H9 (cell line): ENCODE measurements around the gene CPD. TPM values are rescaled to one million over a fixed set of nuclear protein-coding genes. Genes with fewer than 3 reads are reported as not detected.

Experiments used
- DNase-seq: peaks from one replicate; pipeline ENCODE4 v3.0.0-alpha.2; 2017
- H2AFZ ChIP-seq: one replicate; pipeline ENCODE4 v1.6.1; 2013; ENCODE audit warnings: mild to moderate bottlenecking, low read length, control low read depth, moderate library complexity
- H2AK5ac ChIP-seq: 2 replicates; pipeline ENCODE4 v1.6.1; 2013; ENCODE audit warnings: low read length, control low read depth, mixed read lengths; ENCODE audit not compliant: insufficient read length
- H2BK120ac ChIP-seq: one replicate; pipeline ENCODE4 v1.6.1; 2013; ENCODE audit warnings: low read depth, mild to moderate bottlenecking, low read length, control low read depth, inconsistent platforms; ENCODE audit not compliant: poor library complexity, severe bottlenecking
- H2BK12ac ChIP-seq: 2 replicates; pipeline ENCODE4 v1.6.1; 2013; ENCODE audit warnings: low read length, control low read depth, mixed read lengths, low read depth; ENCODE audit not compliant: insufficient read length
- H2BK15ac ChIP-seq: 2 replicates; pipeline ENCODE4 v1.6.1; 2013; ENCODE audit warnings: low read depth, low read length, control low read depth
- H2BK20ac ChIP-seq: one replicate; pipeline ENCODE4 v1.6.1; 2013; ENCODE audit warnings: low read depth, mild to moderate bottlenecking, low read length, control low read depth, inconsistent platforms; ENCODE audit not compliant: poor library complexity, severe bottlenecking
- H2BK5ac ChIP-seq: 2 replicates; pipeline ENCODE4 v1.6.1; 2013; ENCODE audit warnings: low read length, control low read depth, mixed read lengths; ENCODE audit not compliant: insufficient read length
- H3K14ac ChIP-seq: 2 replicates; pipeline ENCODE4 v1.6.1; 2013; ENCODE audit warnings: low read length, control low read depth; ENCODE audit not compliant: insufficient read depth
- H3K18ac ChIP-seq: 2 replicates; pipeline ENCODE4 v1.6.1; 2013; ENCODE audit warnings: low read depth, mild to moderate bottlenecking, mixed read lengths, low read length, control low read depth; ENCODE audit not compliant: insufficient read length
- H3K23ac ChIP-seq: 2 replicates; pipeline ENCODE4 v1.6.1; 2013; ENCODE audit warnings: low read length, control low read depth, mixed read lengths, low read depth; ENCODE audit not compliant: insufficient read length
- H3K23me2 ChIP-seq: 2 replicates; pipeline ENCODE4 v1.6.1; 2013; ENCODE audit warnings: low read depth, mild to moderate bottlenecking, mixed read lengths, low read length, control low read depth; ENCODE audit not compliant: insufficient read length, poor library complexity, severe bottlenecking
- H3K27ac ChIP-seq: 2 replicates; pipeline ENCODE4 v1.5.1; 2013; ENCODE audit warnings: low read length, control low read depth, mixed read lengths, low read depth; ENCODE audit not compliant: insufficient read length
- H3K27me3 ChIP-seq: 2 replicates; pipeline ENCODE4 v1.6.1; 2013; ENCODE audit warnings: low read length, control low read depth, inconsistent platforms; ENCODE audit not compliant: insufficient read depth
- H3K4ac ChIP-seq: 2 replicates; pipeline ENCODE4 v1.6.1; 2013; ENCODE audit warnings: low read depth, mild to moderate bottlenecking, control low read depth, inconsistent platforms, low read length, moderate library complexity
- H3K4me1 ChIP-seq: 2 replicates; pipeline ENCODE4 v1.6.1; 2013; ENCODE audit warnings: low read length, control low read depth, inconsistent platforms; ENCODE audit not compliant: insufficient read depth
- H3K4me2 ChIP-seq: 2 replicates; pipeline ENCODE4 v1.6.1; 2013; ENCODE audit warnings: low read length, control low read depth, mixed read lengths; ENCODE audit not compliant: insufficient read length, insufficient read depth
- H3K56ac ChIP-seq: 2 replicates; pipeline ENCODE4 v1.6.1; 2013; ENCODE audit warnings: low read depth, mild to moderate bottlenecking, mixed read lengths, low read length, control low read depth; ENCODE audit not compliant: insufficient read length
- H3K79me1 ChIP-seq: 2 replicates; pipeline ENCODE4 v1.6.1; 2013; ENCODE audit warnings: low read depth, mild to moderate bottlenecking, moderate library complexity, low read length, control low read depth, inconsistent platforms; ENCODE audit not compliant: insufficient read depth, poor library complexity, severe bottlenecking
- H3K79me2 ChIP-seq: 2 replicates; pipeline ENCODE4 v1.6.1; 2013; ENCODE audit warnings: low read length, control low read depth, inconsistent platforms; ENCODE audit not compliant: insufficient read depth
- H3K9ac ChIP-seq: 2 replicates; pipeline ENCODE4 v1.6.1; 2013; ENCODE audit warnings: low read length, control low read depth, mixed read lengths; ENCODE audit not compliant: insufficient read length; ENCODE audit errors: extremely low read depth
- H3K9me3 ChIP-seq: one replicate; pipeline ENCODE4 v1.6.1; 2013; ENCODE audit warnings: low read depth, low read length, inconsistent platforms; ENCODE audit not compliant: control insufficient read depth
- H3T11ph ChIP-seq: one replicate; pipeline ENCODE4 v1.6.1; 2013; ENCODE audit warnings: mild to moderate bottlenecking, low read length, control low read depth, inconsistent platforms
- H4K20me1 ChIP-seq: one replicate; pipeline ENCODE4 v1.6.1; 2013; ENCODE audit not compliant: control insufficient read depth, insufficient read length, insufficient read depth
- H4K5ac ChIP-seq: 2 replicates; pipeline ENCODE4 v1.6.1; 2013; ENCODE audit warnings: low read depth, mild to moderate bottlenecking, mixed read lengths, low read length, control low read depth; ENCODE audit not compliant: insufficient read length
- H4K8ac ChIP-seq: replicated peaks from 2 replicates; pipeline ENCODE4 v1.6.1; 2013; ENCODE audit warnings: low read length, control low read depth, mixed read lengths, low read depth; ENCODE audit not compliant: insufficient read length
- H4K91ac ChIP-seq: 2 replicates; pipeline ENCODE4 v1.6.1; 2013; ENCODE audit warnings: low read depth, mild to moderate bottlenecking, moderate library complexity, mixed read lengths, low read length, control low read depth; ENCODE audit not compliant: insufficient read length
- H3K27ac Mint-ChIP-seq, 3 experiments: 2 replicates in 2 of 3; 3 replicates in 1 of 3; pipeline ENCODE4 v1.8.0; 2020 to 2021; ENCODE audit warnings: mixed read lengths in 3 of 3, mild to moderate bottlenecking in 1 of 3, moderate library complexity in 1 of 3
- H3K27me3 Mint-ChIP-seq: 2 replicates; pipeline ENCODE4 v1.8.0; 2021; ENCODE audit warnings: low read depth, mild to moderate bottlenecking, moderate library complexity, mixed read lengths
- H3K36me3 Mint-ChIP-seq, 3 experiments: 2 replicates in 2 of 3; 3 replicates in 1 of 3; pipeline ENCODE4 v1.8.0; 2020 to 2021; ENCODE audit warnings: low read depth in 3 of 3, mixed read lengths in 3 of 3; ENCODE audit not compliant: insufficient read depth in 1 of 3
- H3K4me1 Mint-ChIP-seq, 2 experiments: 2 replicates each; pipeline ENCODE4 v1.8.0; 2020; ENCODE audit warnings: mixed read lengths in 2 of 2
- H3K4me3 Mint-ChIP-seq, 2 experiments: 2 replicates in 1 of 2; 3 replicates in 1 of 2; pipeline ENCODE4 v1.8.0; 2020 to 2021; ENCODE audit warnings: mild to moderate bottlenecking in 2 of 2, mixed read lengths in 2 of 2, moderate library complexity in 1 of 2
- H3K9me3 Mint-ChIP-seq, 2 experiments: 2 replicates in 1 of 2; 3 replicates in 1 of 2; pipeline ENCODE4 v1.8.0; 2020; ENCODE audit warnings: mild to moderate bottlenecking in 2 of 2, mixed read lengths in 2 of 2, moderate library complexity in 1 of 2
- CTCF ChIP-seq: fragments of 200-600 bp; sonication (generic); conservative IDR thresholded peaks from 3 replicates; pipeline ENCODE4 v1.8.0; 2021; ENCODE audit warnings: antibody characterized with exemption, mild to moderate bottlenecking
- total RNA-seq: library from RNA; stranded (reverse); gene quantifications from 2 replicates; pipeline ENCODE4 v1.2.1, GENCODE V29; 2021

CPD gene
- total RNA-seq, 1 experiment from 2014 or later = 47.0 TPM

GRCh38 chr17:30495586-30495985 lies 116.9 kb downstream of the CPD start:
- H2AK5ac ChIP-seq = no peak overlapping the region
- H3K23me2 ChIP-seq = no peaks in the 10 kb centered on the region
- H2BK20ac ChIP-seq = no peak overlapping the region
- Mint-ChIP-seq H3K27me3 (no peaks in the 10 kb centered on the region), H3K4me1 (peaks cover 0 to 7% of the 10 kb centered on the region in 2 experiments; a peak in 2 of 4 replicates), H3K27ac (no peak overlapping the region; a peak in 1 of 7 replicates), H3K36me3 (peaks cover 36 to 85% (median 82%) of the 10 kb centered on the region in 3 experiments; a peak in 6 of 7 replicates), H3K9me3 (no peaks in the 10 kb centered on the region), H3K4me3 (no peak overlapping the region)
- no peaks in the 10 kb centered on the region for H3K27me3 ChIP-seq
- H3T11ph ChIP-seq = no peak overlapping the region
- no peak for DNase-seq
- H3K18ac ChIP-seq = no peak overlapping the region
- no peak overlapping the region for H3K14ac ChIP-seq
- H4K91ac ChIP-seq = no peak overlapping the region
- no peak overlapping the region for H2BK5ac ChIP-seq
- H2BK120ac ChIP-seq = no peak overlapping the region
- no peak for TF ChIP-seq CTCF
- H2BK15ac ChIP-seq = no peak overlapping the region
- H3K56ac ChIP-seq = no peak overlapping the region
- H3K9me3 ChIP-seq = no peaks in the 10 kb centered on the region
- H3K23ac ChIP-seq = no peak overlapping the region
- H3K4me2 ChIP-seq = no peak overlapping the region
- no peak overlapping the region for H4K5ac ChIP-seq
- no peak overlapping the region for H3K9ac ChIP-seq
- no peaks in the 10 kb centered on the region for H4K20me1 ChIP-seq
- H2BK12ac ChIP-seq = no peak overlapping the region
- no peaks in the 10 kb centered on the region for H3K79me2 ChIP-seq
- no peak overlapping the region for H2AFZ ChIP-seq
- no peaks in the 10 kb centered on the region for H3K79me1 ChIP-seq
- H4K8ac ChIP-seq = no peak overlapping the region
- H3K27ac ChIP-seq = no peak overlapping the region
- no peak overlapping the region for H3K4ac ChIP-seq
- H3K4me1 ChIP-seq = no peaks in the 10 kb centered on the region
